Measurements from ENCODE around the gene PLEKHH3.

Gene PLEKHH3

GRCh38 chr17:42685831-42686230 is 9.0 kb upstream of the PLEKHH3 start:
- DNase-seq (ENCODE audit: low read depth) = no peak

GRCh38 chr17:42684929-42685556 is 8.2 kb upstream of the PLEKHH3 start:
- DNase-seq (ENCODE audit: low read depth) = no peak

- no peak for DNase-seq (ENCODE audit: low read depth)
These were observed 6.7 kb upstream of the PLEKHH3 start for GRCh38 chr17:42683407-42684034.

GRCh38 chr17:42682722-42683403 is 6.1 kb upstream of the PLEKHH3 start:
- DNase-seq (ENCODE audit: low read depth) = no peak

- DNase-seq (ENCODE audit: low read depth) = no peak
These were observed 5.4 kb upstream of the PLEKHH3 start, which contains the start of gene CNTNAP1 for GRCh38 chr17:42681976-42682721. Gene CNTNAP1 (plus strand): TSS chr17:42682531. CDS start chr17:42682830, 299 bp downstream.

GRCh38 chr17:42680331-42680808 is 3.6 kb upstream of the PLEKHH3 start:
- no peak for DNase-seq (ENCODE audit: low read depth)

GRCh38 chr17:42679492-42680330 is 2.9 kb upstream of the PLEKHH3 start:
- DNase-seq (ENCODE audit: low read depth) = no peak

GRCh38 chr17:42678951-42679491 is 2.2 kb upstream of the PLEKHH3 start:
- no peak for DNase-seq (ENCODE audit: low read depth)

GRCh38 chr17:42677921-42678781 is 1.4 kb upstream of the PLEKHH3 start:
- peak; percentile 83 for DNase-seq (ENCODE audit: low read depth)

GRCh38 chr17:42677012-42677857 is 441 bp upstream of the PLEKHH3 start:
- peak; percentile 99 for DNase-seq (ENCODE audit: low read depth)

GRCh38 chr17:42675965-42676423 is 800 bp downstream of the PLEKHH3 start:
- no peak for DNase-seq (ENCODE audit: low read depth)

GRCh38 chr17:42675348-42675964 is 1.3 kb downstream of the PLEKHH3 start:
- DNase-seq (ENCODE audit: low read depth) = no peak

GRCh38 chr17:42674755-42675347 is 1.9 kb downstream of the PLEKHH3 start:
- no peak for DNase-seq (ENCODE audit: low read depth)

GRCh38 chr17:42673885-42674754 is 2.7 kb downstream of the PLEKHH3 start:
- peak; percentile 64 for DNase-seq (ENCODE audit: low read depth)

- DNase-seq (ENCODE audit: low read depth) = no peak
These were observed 3.4 kb downstream of the PLEKHH3 start for GRCh38 chr17:42673266-42673884.

- no peak for DNase-seq (ENCODE audit: low read depth)
These were observed 4.8 kb downstream of the PLEKHH3 start for GRCh38 chr17:42672038-42672437.
